Fibroblast of lung (primary cell): ENCODE data around the gene TAF12.

Source experiments
- CTCF ChIP-seq, 2 donors: IDR thresholded peaks in 1 of 2; conservative IDR thresholded peaks in 1 of 2; 1 replicate in 1 of 2; 2 replicates in 1 of 2; pipeline ENCODE4 v1.5.1; 2011 to 2012; ENCODE audit warnings: low read length in 2 of 2, control low read depth in 1 of 2, inconsistent platforms in 1 of 2, low read depth in 1 of 2, mild to moderate bottlenecking in 1 of 2
- EZH2 ChIP-seq: IDR thresholded peaks from 2 replicates; pipeline ENCODE4 v1.5.1; 2012; ENCODE audit warnings: low read length, control low read depth, mild to moderate bottlenecking; ENCODE audit errors: missing control alignments

GRCh38 chr1:28581531-28582247 is 61.2 kb downstream of the TAF12 start:
- no peak for TF ChIP-seq CTCF (conservative IDR thresholded peaks at IDR 0.05 in 1 of 2, IDR thresholded peaks at IDR 0.05 in 1 of 2; ENCODE audit: low read depth in 1 of 2, low read length in 2 of 2)
- no peak for TF ChIP-seq EZH2
